Anterior cingulate cortex (tissue), 58 donors: ENCODE results near the gene ARID5A.

ENCODE experiments used
- DNase-seq, 58 donors: peaks; one replicate each; lab custom pipeline; 2025; lab: John Stamatoyannopoulos, UW

Gene ARID5A

DNA sequence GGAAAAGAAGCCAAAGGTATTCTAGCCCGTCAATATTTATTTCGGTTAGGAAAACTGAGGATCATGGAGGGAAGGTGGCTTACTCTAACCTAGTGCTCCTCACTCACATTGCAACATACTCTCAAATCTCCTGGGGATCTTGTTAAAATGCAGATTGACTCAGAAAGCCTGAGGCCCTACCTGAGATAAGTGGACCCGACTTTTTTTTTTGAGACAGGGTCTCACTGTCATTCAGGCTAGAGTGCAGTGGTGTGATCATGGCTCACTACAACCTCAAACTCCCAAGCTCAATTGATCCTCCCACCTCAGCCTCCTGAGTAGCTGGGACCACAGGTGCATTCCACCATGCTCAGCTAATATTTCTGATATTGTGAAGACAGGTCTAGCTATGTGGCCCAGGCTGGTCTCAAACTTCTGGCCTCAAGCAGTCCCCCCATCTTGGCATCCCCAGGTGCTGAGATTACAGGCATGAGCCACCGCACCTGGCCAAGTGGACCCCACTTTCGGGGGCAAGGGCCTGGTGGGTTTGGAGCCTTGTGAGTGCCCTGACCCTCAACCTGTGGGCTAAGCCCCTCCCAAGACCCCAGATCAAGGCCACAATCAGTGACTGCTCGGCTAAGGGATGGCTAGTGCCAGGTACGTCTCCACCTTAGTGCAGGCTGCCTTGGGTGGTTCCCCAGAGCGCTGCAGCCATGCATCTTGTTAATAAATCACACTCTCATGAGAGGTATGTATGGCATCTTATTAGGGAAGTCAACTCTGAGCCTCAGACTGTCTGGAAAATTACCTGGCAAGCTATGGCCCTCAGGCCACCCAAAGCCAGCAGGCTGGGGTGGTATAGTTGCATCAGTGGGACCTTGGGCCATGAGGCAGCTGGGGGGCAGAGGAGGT, 30.3 kb upstream of the ARID5A start:
- DNase-seq, result no peak

DNA sequence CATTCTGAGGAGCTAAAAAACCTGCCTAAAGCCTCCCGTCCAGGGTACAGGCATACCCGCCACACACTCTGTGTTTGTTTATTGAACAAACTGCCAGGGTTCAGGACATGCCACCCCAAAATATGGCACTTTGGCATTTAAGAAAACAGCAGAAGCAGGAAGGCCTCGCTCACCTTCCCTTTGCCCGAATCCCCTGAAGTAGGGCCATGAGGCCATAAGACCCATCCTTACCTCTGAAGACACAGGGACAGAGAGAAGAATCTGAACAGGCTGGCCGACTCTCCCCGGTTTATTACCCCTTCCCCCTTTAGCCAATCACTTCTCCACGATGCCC, 29.7 kb upstream of the ARID5A start:
- no peak for DNase-seq

DNA sequence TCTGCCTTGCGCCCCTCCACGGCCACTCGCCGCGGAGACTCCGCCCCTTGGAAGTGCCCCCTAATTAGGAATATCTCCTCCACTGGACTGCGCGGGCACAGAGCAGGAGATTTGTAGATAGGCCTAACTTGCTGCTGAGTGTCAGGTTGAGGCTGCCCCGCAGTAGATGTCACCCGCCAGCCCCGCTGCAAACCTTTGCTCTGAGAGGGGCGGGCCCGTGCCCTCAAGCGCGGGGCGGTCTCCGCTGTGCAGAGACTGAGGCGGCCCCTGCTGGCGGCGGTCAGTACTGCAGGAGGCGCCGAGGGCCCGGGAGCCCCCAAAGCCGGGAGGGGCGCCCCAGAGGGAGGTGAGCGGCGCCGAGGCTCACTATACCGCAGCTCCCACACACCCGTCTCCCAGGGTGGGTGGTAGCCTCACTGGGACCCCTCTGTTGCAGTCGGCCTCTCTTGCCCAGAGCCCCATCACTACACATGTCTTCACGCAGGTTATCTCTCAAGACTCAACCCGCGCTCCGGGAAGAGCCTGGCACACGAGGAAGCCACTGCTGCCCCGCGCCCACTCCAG, 28.5 kb upstream of the ARID5A start:
- DNase-seq, result peak in 46 of 58 donors; percentile 8 to 78 (median 44)

DNA sequence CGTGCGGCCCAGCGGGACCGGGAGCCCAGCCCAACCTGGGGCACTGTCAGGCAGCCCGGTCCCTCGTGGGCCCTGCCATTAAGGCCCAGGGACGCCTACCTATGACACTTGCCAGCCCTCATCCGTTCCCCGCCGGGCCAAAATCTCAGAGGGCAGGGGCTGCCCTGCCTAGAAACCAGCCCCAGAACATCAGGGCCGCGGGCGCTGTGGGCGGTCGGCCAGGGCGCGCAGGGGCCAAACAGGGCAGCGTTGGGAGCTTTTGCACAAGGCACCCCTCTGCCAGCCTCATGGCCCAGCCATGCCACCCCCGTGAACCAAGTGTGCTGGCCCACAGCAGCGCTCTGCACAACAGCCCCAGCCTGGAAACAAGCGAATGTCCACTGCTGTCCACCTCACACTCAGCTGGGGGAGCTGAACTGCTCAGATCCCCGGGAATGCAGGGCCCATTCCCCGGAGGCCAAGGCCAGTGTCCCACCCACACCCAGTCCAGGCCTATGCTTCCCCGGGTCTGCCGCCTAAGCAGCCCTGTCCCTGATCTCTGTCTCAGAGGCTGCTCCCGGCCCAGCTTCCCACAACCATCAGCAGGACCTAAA, 27.9 kb upstream of the ARID5A start:
- no peak for DNase-seq

DNA sequence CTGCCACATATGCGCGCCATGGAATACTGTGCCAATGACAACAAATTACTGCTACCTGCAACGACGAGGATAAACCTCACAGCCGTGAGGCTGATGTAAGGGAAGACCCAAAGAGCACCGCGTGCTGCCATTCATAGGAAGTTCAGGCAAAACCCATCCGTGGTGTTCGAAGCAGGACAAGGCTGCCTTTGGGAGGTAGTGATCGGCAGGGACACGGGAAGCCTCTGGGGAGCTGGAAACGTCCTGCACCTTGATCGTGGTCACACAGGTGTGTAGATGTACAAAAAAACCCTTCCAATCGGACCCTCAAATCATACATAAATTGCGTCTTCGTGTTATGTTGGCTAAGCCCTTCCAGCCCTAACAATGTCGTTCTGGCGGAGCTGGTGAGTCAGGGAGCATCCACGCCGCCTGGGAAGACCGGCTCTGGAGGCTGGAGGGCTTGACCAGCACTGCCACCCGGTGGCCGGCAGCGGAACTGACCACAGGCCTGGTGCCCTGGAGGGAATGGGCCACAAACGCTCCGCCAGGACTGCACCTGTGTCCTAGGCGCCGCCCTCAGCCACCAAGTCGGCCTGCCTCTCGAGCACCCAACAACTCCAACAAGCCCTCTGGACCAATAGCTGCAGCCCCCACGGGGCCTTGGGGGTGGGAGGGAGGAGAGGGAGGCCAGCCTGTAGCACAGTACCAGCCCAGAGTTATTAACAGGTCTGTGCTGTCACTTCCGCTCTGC, 27.3 kb upstream of the ARID5A start:
- peak in 56 of 58 donors; percentile 33 to 89 (median 72) for DNase-seq

DNA sequence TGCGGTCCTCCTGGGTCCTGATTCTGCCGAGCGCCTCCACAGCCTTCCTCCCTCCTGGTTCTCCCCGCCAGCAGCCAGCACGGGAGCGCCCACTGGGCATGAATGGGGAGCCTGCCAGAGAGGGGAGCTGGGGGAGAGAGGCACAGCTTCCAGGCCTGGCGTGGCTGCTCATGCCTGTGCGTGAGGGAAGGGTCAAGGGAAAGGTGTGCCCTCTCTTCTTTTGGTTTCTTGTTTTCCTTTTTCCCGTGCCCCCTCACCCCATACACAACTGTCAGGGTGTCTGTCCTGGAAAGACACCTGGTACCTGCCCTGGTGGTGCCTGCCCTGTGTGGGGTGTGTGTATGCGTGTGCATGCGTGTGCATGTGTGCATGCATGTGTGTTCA, 26.7 kb upstream of the ARID5A start:
- DNase-seq, result no peak

DNA sequence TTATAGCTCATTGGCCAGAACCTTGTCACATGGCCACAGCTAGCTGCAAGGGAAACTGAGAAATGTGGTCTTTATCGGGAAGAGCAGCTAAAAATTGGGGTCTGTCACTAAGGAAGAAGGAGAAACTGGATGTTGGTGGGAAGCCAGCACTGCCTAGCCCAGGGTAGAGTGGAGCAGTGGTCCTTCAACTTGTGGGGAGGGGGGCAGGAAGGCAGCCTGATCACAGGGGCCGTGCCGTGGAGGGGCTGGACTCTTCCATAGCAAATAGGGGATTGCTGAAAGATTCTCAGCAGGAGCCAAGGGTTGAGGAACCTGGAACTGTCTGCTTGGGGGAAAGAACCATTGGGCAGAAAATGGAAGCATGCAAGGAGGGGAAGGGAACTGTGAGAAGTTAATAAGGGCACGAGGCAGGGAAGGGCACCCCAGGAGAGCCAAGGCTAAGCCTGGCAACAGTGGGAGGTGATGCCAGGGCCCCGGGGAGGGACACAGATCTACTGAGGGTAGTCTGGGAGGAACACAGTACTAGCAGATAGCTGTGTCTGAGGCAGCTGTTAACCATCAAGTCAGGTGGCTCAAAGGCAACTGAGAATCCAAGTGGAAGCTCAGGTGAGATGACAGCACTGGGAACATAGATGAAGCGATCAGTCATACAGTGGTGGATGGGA, 25.5 kb upstream of the ARID5A start:
- no peak for DNase-seq

DNA sequence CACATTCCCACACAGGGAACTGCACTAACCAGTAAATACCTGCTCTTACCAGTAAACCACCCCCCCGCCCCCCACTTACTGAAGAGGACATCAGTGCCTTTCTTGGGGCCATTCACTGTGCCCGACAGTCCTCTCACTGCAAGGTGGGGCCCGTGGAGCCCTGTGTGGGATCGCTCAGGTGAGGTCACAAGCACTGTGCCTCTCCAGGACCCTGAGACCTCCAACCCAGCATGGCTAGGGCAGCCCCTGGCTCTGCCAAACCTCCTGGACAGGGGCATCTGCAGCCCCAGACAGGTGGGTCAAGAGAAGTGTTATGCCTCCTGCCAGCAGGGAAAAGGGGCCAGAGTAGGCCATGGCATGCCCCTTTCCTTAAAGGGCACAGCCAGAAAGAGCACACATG, 24.7 kb upstream of the ARID5A start:
- no peak for DNase-seq

DNA sequence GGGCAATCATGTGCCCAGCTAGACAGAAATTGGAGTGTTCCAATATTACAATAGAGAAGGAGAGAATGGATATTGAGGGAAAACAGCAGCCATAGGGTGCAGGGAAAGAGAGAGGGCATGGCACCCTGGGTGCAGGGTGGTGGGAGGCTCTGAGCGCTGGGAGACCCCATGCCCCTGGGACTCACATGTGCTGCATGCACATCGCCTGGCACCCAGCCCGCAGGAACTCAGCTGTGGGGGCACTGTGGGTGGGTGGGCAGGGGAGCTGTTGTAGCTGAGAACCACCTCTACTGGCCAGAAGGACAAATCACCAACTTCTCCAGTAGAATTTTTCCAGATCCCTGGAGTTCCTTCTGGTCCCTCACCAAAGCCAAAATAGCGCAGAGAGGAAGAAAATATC, 24.2 kb upstream of the ARID5A start:
- no peak for DNase-seq

DNA sequence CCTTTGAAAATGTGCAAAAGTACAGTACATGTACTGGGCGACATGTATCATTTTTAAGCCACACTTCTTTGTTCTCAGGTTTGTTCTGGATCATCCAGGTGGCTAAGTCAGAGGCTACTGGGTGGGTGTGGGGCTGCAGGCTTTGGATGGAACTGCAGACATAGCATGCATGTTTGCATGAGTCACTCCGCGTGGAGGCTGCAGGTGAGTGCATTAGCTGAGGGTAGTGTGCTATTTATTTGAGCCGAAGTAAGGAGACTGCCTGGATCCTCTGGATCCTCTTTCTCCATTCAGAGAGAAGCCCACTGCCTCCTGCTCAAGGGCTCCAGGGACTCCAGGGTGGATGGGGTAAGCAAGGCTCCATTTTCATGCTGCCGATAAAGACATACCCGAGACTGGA, 22.0 kb upstream of the ARID5A start:
- DNase-seq, result no peak

DNA sequence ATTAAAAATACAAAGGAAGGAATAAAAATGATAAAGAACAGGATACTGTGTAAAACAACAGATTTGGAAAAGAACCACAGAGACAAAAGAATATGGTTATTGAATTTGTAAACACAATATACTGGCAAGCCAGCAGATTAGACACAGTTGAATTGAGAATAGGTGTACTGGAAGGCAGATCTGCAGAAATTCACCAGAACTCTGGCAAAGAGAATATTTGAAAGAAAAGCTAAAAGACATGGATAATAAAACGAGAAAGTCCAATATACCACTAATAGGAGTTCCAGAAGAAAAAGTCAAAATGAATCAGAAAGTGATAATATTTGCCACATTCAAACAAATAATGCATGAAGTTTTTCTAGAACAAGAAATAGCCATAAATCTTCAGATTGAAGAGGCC, 19.5 kb upstream of the ARID5A start:
- no peak for DNase-seq

DNA sequence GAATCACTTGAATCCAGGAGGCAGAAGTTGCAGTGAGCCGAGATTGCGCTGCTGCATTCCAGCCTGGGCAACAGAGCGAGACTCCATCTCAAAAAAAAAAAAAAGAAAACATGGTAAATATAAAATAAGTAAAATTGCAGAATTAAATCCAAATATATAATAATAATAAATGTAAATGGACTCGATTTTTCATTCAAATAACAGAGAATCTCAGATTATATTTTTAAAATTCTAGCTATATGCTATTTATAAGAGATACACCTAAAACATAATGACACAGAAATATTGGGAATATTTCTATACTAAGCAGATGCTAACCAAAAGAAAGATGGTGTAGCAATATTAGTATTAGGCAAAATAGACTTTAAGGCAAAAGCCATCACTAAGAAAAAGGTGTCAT, 16.3 kb upstream of the ARID5A start:
- DNase-seq, result no peak

DNA sequence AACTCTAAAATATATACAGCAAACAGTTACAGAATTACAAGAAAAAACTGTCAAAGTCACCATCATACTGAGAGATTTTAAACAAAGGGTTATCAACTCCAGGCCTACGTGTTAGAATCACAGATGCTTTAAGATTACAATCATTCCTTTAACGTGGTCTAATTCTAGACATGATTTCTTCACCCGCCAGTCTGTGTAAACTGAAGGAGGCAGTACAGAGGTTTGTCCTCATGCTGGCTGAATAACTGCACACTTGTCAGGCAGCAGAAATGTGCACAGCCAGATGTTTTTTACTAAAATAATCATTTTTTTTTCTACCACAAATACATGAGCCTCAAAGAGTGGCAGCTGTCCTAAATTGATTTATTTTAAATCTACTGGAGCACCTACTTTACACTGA, 15.9 kb upstream of the ARID5A start:
- DNase-seq, result no peak

DNA sequence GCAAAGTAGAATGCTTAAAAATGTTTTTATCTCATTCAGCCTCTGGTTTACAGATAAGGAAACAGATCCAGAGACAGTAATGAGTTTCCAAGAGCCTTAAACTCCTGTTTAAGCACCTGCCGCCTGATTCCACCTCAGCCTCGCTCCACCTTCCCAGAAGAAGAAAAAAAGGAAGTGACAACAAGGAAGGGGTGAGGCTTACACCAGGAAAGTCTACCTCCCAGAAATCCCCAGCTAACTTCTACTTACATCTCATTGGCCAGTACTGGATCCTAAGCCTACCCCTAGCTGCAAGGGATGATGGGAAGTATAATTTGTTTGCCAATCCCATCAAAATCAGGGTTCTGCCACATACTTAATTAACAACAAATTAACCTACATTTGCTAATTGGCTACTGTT, 15.3 kb upstream of the ARID5A start:
- no peak for DNase-seq

DNA sequence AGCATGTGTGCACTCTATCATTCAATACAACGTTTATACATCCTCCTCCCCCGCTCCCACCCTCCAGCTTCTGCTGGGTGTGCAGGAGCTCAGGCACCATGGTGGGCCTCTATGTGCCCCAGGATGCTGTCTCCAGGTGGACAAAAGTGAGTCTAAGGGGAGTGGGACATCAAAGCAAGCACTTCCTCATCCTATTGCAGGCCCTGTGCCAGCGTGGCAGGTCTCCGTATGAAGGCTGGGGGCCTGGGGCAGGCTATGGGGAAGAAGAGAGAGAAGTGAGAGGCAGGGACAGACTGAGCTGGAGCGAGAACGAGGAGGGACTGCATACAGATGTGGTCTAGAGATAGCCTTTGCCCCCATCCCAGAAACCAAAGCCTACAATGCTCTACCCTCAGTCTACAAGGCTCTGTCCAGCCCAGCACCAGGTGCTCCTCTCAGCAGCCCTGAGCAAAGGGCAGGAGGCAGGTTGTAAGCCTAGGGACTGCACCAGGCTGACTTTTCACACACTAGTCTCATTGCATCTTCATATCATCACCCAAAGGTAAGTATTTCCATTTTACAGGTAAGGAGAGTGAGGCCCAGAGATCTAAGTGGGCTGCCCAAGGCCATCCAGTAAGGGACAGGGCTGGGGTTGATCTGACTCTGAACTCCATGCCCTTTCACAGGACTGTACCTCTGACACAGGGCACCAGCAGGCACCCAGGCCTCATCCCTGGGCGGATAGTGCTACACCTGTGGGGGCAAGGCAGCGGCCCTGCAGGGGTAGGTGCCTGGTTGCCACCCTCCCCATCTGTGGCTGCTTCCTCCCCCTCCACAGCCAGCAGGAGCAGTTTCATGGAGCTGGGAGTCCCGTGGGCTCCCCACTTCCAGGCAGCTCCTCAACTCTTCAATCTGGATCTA, 14.0 kb upstream of the ARID5A start:
- no peak for DNase-seq

DNA sequence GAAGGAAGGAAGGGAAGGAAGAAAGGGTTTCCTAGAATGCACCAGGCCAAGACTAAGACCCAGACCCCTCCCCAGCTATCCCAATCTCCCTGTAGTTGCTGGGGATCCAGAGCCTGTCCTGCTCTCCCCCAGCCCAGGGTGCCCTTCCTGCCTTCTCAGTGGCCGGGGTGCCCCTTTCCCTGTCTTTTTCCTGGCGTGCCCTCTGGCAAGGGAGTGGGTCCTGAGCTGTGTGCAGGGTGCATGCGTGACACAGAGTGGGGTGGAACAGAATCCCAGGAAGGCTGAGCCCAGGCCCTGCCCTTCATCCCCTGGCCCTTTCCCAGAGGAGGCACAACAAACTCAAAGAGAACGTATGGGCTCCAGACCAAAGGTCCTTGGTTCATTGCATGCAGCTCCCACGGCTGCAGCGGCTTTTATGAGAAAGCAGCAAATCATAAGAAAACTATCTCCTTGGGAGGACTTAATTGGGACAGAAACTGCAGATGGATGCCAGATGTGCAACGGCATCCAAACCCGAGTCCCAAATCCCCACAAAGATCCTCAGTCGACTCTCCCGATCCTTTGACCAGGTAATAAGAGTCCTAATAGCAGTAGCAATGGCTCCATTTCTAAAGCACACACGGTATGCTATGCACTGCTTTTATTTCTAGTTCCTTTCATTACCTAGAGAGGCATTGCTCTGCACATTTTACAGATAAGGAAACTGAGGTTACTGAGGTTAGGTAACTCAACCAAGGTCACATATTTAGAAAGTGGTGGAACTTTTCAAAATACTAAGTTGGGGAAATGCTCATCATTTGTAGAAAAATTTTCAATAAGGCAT, 12.7 kb upstream of the ARID5A start:
- no peak for DNase-seq

DNA sequence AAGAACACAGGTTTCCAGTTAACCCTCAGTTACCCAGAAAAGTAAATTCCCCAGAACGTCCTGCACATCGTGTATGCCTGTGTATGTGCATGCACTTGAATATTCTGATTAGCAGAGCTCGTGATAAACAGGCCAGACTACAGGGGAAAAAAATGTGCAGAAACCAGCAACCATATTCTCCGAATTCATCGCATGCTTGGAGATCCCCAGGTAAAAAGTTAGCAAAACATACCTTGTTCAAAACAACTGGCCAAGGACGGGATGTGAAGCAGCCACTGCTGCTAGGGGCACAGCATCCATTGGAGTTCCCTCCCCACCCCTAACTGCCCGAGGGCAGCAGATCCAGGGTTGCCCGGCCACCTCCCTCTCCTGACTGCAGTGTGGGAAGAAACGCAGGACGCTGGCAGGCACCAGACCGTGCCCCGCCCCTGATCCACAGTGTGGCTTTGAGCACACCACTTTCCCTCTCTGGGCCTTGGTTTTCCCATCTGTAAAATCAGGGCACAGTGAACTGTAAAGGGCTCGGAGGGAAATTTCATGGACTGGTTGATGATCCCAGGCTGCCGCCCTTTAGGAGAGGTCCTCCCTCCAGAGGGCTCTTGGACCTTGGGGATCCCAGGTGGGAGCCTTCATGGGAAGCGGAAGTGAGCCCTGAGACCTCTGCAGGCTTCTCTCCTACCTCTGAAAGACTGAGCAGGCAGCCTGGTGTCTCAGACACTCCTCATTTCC, 11.9 kb upstream of the ARID5A start:
- DNase-seq, result no peak

DNA sequence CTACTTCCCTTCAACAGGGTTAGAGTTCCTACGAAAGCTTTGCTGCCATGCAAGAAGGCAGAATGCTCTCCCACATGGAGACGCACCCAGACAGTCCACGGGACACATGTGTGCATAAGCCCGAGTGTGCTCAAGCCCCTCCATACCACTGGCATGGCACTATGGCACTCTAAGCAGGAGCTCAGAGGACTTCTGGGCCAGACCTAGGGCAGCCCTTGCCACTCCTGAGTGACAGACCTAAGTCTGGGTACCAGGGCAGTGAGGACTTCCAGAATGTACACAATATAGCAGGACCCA, 11.4 kb upstream of the ARID5A start:
- no peak for DNase-seq
